GM21526 (cell line): ENCODE measurements around the gene HOXD4.
A peak's percentile ranks its signal among the peaks of the same experiment; 100 is the strongest.

ENCODE experiments used
- ATAC-seq: cut with Tn5 transposase; IDR thresholded peaks from one replicate; pipeline ENCODE4 v1.9.1; 2021; ENCODE audit warnings: moderate library complexity; ENCODE audit not compliant: unreplicated experiment, low FRiP score

The HOXD4 gene

DNA sequence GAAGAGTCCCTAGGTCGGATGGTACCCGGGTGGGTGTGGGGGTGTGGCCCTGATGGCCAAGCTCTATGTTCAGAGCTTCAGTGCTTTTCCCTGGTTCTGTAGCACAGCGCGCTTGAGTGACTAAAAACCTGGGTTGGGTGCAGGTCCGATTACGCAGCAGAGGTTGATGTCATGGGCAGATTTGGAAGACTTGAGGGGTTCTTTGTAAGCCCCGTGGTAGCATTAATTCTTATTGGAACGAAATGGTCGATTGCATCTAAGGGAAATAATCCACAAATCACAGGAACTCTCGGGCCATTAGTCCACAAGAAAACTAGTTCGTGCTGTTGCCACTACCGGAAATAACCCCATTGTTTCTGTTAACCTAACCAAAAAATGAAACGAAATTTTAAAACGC, 12.8 kb upstream of the HOXD4 start:
- ATAC-seq: no peak

DNA sequence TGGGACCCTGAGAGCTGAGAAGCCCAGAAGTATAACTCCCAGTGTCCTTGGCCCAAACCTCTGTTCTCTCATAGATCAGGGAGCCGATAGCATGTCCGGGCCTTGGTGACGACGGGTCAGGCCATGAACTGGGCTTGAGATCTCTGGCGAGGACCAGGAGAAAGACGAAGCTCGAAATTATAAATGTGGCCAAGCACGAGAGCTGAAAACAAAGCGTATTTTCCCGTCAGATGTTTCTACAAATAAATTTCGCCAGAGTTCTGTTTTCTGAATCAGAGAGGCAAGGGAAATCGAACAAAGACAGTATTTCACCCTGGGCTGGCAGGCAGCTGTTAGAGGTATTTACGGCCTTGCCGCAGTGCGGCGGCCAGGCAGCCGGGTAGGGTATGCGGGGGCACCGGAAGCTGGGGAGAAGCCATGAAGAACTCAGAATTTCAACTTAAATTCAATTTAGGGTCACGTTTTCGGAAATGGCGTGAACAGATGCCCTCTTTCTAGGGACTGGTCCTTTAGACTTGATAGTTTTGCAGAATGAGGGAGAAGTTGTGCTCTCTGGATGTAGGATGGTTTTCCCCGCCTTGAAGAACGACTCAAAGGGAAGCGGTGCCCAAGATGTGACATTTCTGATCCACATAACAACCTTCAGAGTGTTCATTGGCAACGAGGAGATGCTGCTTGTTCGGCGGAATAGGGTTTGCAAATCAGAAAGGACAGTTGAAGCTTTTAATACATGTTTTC, 12.3 kb upstream of the HOXD4 start:
- no peak for ATAC-seq

DNA sequence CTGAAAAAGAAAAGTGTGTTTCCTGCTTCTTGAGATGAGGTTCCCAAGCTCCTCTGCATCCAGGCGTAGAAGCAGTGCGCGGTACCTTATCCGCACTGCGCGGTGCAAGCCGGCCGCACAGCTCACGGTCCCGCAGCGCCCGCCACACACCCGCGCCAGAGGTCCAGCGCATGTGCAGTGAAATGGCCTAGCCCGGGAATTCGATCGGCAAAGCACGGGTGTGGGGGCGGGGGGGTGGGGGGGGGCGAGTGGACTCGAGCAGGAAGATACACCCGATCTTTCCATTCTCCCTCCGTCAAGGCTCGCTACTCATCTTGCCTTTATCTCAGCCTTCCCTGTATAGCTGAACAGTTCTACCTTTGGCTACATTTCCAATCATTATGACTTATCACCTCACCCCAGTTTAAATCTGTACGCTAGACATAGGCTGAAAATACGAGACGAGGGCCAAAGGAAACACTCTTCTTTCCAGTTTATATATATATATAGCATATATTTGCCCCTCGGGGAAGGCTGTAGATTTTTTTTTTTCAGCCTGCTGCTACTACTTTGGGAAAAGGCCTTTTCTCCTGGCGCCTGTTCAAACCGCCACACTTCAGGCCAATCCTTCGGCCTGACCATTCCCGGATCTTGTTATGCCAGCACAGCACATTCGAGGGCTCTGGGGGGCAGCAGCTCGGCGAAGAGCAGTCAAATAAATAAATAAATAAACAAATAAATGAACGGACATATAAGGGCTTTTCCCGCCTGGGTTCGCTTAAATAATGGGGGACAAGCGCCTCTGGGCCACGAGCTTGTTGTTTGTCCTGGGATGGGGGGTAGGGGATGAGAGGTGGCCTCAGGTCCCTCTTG, 11.5 kb upstream of the HOXD4 start:
- ATAC-seq: no peak

DNA sequence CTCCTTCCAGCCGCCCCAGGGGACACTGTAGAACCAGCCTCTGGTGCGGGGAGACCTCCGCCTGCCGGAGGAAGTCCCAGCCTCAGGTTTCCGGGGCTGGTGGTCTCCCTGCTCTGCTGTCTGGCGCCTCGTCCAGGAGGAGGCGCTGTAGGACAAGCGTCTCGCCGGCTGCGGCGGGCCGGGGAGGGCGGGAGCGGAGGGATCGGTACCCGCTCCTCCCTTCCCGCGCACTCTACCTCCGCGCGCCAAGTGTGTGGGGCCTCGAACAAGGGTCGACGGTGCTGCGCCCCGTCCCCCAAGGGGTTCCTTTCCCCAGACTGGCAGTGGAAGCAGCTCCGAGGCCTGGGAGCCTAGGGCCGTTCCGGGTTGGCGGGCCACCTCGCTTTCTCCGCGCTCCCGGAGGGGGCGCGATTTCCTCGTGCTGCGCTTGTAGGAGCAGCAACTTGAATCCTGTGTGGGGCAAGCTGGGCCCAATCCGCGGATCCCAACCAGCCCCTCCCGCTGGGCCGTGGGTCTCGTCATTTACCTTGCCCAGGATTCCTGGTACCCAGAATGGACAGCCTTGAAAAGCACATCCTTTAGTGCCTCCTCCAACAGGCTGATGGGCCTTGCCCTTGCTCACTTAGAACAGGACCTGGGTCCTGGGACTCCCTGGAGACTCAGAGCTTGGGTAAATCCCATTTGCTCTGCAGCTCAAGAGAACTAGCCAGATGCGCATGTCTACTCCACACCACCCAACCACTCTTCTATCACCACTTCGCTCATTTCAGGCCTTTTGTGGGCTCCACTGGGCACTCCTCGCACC, 10.6 kb upstream of the HOXD4 start:
- ATAC-seq: peak; percentile 95

DNA sequence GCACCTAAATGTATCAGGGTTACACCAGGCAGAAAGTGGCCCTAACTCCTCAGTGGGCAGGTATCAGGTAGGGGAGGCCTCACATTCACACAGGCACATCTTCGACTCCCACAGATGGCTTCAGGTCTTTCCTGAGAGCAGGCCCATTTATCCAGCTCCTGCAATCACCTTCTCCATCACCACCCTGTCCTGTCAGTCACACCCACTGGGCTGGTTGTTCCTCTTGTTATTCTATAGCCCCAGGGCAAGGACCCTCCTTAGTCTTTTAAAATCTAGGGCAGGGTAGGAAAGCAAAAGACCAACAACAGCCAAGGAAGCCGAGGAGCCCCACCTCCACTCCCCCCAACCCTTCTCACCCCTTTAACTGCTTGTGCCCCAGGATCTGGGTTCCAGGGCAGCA, 9.1 kb upstream of the HOXD4 start:
- ATAC-seq: no peak

DNA sequence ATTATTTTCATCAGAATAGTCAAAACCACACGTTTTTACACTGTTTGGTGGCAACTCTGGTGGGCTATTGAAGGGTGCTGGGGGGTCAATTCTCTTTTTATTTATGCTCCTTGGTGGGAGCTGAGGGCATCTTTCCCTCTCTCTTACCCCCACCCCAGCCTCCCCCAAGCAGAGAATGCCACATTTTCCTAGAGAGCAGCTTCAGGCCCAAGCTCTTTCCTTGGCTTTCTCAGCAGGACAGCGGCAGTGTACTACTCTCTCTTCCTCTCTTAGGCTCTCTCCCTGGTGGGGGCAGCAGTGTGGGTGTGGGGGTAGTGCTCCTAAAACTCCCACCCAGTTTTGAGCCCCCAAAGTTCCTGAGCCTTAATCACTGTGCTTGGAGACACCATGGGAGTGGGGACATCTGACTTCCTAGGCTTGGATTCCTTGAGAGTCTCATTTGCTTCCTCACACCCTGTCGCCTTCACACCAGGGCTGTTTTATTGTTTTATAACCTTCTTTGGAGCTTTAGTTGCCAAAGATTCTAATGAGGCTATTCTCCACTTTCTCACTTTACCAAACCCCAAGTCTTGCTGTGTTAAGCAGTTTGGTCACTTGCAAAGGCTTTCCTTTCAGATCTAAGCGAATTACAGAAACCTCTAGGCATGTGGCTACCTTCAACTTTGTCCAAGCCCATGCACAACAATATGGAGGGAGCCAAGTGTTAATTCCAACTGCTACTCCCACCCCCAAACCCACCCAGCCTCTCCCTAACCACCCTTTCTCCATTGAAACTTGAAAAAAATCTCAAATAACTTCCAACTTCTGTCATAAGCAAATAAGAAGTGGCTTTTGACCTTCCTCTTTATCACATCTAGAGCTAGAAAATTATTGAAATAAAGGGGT, 6.0 kb upstream of the HOXD4 start:
- no peak for ATAC-seq

DNA sequence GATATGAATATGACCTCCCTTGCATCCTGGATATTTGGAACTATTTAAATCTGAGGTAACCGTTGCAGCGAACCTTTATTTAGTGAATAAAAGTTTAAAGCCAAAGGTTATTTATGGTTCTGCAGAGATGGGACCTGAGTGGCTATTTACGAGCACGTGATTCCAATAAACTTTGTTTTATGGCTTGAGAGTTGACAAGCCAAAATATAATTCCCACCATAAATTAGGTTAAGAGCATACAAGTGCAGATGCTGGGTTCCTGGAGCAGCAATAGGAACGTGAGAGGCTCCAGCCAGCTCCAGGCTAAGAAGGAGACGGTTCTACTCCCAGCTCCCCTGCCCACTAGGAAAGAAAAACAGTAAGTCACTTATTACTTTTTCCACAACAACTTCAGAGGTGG, 5.2 kb upstream of the HOXD4 start:
- ATAC-seq: no peak

DNA sequence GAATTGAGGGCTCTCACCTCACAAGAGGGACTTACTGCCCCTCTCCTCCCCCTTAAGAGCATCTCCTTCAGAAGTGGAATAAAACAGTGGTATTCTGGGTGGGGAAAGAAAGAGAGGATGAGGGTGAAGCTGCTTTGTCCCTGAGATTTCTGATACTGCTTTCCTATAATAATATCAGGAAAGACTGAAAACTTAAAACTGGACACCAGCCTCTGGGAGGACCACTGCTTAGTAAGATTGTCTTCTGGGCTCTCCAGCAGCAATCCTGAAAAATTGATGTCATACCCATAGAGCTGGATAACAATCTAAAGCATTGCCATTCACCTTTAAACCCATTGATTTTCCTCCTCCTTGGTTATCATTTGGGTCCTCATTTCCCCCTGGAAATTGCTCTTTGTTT, 4.7 kb upstream of the HOXD4 start:
- ATAC-seq: no peak

DNA sequence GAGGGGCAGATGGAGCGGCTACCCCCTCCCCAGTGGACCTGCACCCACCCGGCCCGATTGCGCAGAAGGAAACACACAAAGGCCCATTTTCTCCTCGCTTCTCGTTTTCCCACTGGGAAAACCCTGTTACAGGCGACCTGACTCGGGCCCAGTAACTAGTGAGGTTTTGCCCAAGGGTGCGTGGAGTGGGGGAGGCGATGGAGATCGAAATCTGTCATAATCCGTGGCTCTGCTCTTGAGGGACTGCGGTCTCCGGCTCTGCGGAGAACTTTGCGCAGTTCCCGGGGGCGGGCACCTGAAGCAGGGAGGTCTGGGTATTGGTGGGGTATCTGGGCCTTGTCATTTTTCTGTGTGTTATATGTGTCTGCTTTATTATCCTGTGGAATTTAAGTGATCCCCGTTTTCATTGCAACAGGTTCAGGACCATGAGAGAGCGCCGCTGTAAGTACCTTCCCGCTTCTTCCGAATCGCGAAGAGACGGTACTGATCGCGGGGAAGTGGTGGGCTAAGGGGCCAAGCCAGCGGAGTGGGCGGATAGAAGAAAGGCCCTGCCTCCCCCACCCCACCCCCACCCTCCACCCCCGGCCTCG, 4.0 kb upstream of the HOXD4 start:
- ATAC-seq: no peak

DNA sequence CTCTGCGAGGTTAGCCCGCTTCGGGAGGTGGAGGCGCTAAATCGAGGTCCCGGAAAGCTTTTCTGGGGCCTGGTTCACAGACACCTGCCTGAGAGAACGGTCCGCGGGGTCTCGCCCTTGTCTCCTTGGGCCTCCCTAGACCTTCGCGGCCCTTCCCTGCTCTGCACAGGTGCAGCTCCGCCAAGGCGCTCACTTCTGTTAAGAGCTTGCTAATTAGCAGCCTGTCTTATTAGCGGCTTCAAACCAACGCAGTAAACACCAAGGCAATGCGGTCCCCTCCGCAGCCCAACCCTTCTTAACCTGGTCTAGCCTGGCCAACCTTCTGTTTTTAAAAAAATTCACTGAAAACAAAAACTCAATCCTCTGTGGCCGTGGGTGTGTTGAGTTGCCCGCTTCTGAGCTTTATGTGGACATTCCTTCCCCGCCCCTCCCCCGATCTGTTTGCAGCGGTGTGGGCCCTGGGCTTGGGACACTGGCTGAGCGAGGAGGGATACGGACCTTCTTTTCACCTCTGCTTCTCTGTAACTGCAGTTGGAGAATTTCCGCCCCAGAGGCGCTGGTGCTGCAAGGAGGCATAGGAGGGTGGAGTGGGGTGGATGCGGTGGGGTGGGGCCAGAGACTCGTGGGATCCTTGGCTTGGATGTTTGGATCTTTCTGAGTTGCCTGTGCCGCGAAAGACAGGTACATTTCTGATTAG, 3.4 kb upstream of the HOXD4 start:
- no peak for ATAC-seq

DNA sequence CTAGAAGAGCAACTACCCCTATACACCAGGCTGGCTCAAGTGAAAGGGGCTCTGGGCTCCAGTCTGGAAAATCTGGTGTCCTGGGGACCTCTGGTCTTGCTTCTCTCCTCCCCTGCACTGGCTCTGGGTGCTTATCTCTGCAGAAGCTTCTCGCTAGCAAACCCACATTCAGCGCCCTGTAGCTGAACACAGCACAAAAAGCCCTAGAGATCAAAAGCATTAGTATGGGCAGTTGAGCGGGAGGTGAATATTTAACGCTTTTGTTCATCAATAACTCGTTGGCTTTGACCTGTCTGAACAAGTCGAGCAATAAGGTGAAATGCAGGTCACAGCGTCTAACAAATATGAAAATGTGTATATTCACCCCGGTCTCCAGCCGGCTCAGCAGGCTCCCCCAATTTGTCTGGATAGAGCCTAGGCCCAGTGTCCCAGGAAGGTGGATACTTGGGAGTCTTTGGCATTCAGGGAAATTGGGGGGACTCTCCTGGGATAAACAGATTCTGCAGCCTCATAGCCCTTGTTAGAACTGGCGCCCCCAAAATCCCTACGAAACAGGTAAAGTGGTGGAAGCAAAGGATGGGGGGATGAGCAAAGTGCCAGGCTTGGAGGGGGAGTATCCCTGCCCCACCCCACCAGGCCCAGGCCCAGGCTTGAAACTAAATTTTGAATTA, 2.5 kb upstream of the HOXD4 start:
- ATAC-seq: no peak

DNA sequence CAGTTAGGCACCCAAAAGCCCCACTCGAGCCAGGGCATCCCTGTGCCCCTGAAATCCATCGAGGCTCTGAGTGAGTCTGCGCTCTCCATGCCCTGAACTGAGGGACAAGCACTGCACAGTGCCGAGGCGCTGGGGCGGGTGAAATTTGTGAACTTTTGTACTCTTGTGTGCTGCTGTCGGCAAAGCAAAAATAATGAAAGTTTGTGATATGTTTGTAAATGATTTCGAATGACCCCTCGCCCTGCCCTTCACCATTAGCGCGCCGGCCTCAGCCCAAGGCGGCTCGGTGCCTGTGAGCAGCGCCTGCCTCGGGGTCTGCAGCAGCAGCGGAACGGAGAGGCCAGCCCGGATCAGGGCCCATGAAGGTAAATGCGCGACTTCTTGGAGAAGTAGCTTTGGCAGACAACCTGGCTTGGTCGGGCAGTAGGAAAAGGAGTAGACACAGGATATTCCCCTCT, 1.8 kb upstream of the HOXD4 start:
- ATAC-seq: no peak

DNA sequence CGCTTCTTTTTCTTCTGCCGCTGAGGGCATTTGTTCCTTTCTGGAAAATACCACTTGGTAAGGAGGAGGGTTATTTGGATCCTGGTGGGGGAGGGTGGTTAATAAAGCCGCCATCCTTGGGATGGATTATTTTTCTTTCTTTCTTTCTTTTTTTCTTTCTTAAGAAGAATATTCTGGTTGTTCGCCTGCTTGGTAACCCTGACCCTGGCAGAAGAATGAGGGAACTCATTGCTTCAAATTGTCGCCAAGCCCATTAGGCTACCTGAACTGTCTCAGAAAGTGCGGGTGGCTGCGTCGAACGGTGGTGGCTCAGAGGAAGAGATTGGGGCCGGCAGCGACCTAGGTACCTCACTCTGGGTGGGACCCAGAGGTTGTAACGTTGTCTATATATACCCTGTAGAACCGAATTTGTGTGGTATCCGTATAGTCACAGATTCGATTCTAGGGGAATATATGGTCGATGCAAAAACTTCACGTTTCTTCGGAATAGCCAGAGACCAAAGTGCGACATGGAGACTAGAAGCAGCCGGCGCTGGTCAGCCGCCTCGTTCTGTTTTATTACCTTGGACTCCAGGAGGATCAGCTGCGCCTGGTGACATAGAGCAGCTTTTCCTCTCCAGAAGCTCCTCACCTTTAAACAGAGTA, 1.3 kb upstream of the HOXD4 start:
- ATAC-seq: no peak

DNA sequence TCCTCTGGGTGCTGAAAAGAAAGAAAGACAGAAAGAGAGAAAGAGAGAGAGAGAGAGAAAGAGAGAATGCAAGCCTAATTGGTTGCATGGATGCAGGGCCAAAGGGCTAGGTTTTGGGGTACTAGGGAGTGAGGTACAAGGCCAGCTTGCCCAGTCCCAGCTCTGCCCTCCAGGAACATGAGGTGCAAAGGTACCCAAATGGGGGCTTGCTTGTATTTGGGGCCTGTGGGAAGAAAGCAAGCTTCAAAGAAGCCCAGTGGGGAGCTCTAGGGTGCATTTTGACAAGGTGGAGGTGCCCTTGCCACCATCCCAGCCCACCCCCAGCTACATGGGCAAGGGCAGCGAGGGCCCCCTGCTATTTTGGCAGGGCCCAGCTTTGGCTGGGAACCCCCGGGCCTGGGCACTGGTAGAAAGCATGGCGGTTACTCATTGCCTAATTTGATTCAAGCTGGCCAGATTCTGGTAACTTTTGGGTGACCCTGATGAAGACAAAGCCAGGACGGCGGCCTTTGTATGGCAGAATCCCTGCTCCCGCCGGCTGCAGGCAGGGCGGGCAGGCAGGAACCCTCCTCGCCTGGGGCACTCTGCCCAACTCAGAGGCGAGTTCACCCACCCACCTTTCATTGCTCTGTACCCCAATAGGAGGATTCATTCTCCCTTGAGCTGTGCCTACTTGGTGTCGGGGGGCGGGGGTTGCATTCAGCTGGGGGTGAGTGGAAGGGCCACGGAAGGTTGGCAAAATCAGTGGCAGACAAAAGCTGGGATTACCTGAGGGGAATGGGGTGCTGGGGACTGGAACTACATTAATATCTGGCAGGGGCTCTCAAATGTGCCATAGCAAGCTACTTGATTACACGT, 537 bp upstream of the HOXD4 start:
- no peak for ATAC-seq

DNA sequence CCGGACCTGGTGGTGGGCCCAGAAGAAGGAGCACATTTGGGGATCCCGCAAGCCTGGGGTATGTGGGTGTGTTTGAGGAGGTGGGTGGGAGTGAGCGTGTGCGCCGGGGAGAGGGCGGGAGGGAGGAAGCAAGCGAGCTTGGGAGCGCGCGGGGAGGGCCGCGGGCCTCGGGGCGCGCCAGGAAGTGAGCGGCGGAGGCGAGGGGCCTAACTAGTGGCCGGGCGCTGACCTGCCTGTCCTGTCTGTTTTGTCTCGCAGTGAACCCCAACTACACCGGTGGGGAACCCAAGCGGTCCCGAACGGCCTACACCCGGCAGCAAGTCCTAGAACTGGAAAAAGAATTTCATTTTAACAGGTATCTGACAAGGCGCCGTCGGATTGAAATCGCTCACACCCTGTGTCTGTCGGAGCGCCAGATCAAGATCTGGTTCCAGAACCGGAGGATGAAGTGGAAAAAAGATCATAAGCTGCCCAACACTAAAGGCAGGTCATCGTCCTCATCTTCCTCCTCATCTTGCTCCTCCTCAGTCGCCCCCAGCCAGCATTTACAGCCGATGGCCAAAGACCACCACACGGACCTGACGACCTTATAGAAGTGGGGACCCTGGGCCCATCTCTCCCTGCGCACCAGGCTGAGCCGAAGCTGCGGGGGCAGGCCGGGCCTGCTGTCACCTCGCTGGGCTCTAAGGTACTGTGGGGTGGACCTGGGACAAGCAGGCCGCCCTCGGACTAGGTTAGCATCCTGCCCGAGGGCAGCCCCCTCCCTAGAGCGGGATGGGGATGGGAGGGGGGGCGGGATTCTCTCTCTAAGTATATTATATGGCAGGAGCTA, 1.2 kb downstream of the HOXD4 start:
- no peak for ATAC-seq

DNA sequence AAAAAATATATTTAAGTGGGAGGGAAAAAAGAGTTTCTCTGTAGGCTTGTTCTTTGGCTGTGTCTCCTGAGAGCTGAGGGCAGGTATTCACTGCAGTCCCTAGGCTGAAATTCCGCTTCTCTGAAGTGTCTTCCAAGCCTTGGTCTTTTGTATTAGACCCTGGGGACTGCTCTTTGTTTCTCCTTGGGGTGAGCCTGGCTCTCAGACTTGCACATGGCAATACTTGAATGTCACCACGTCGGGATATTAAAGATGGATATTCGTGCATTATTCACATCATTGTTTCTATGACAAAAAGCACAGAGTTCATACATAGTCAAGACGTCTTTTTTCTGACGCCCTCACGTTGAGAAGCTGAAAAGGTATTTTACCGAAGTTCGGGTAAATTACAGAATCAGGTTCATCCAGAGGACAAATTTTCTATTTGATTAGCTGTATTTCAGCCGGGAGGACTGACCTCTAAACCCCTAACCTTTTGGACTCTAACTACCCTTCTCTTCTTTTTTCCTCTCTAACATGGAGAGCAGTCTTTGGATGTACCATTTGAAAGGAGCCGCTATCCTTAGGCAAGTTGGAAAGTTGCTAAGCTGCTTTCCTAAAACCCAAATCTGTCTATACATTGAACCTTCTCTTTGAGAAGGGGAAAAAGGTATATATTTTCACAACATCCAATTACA, 3.4 kb downstream of the HOXD4 start:
- no peak for ATAC-seq
